H1 (cell line): ENCODE data around the gene MUC5B. TPM values are rescaled to one million over a fixed set of nuclear protein-coding genes. Genes with fewer than 3 reads are reported as not detected.

Source experiments
- CTCF ChIA-PET: fragments of 300-600 bp; sonication (Branson Sonifier 250); formaldehyde crosslinking; loops from one replicate; lab custom pipeline; 2021; ENCODE audit not compliant: partially characterized antibody; lab: Charles Lee
- POLR2A ChIA-PET: fragments of 300-600 bp; sonication (Branson Sonifier 250); formaldehyde crosslinking; loops from one replicate; lab custom pipeline; 2021; ENCODE audit warnings: inconsistent platforms; ENCODE audit not compliant: partially characterized antibody; lab: Charles Lee
- DNase-seq, 2 experiments: peaks; one replicate each; pipeline versions ENCODE4 v3.0.0 to v3.0.0-alpha.2; 2010 to 2022; ENCODE audit warnings: low spot score in 2 of 2, low read depth in 1 of 2, mixed read lengths in 1 of 2
- FAIRE-seq: peaks from 2 replicates; lab custom pipeline; 2011; peaks lifted over from hg19 to GRCh38; lab: Jason Lieb, UNC
- H2AFZ ChIP-seq: 2 replicates; pipeline ENCODE4 v1.8.1; 2012; ENCODE audit warnings: low read length, inconsistent platforms
- H2AK5ac ChIP-seq: 2 replicates; pipeline ENCODE4 v1.6.1; 2013; ENCODE audit warnings: low read depth, low read length
- H2BK120ac ChIP-seq: replicated peaks from 2 replicates; pipeline ENCODE3; 2013; ENCODE audit warnings: low read depth, low read length, inconsistent platforms
- H2BK12ac ChIP-seq: 2 replicates; pipeline ENCODE4 v1.6.1; 2013; ENCODE audit warnings: low read depth, low read length
- H2BK15ac ChIP-seq: 2 replicates; pipeline ENCODE4 v1.6.1; 2013; ENCODE audit warnings: low read length
- H2BK20ac ChIP-seq: 2 replicates; pipeline ENCODE4 v1.6.1; 2013; ENCODE audit warnings: low read length
- H2BK5ac ChIP-seq: 2 replicates; pipeline ENCODE4 v1.6.1; 2013; ENCODE audit warnings: low read depth, low read length
- H3K14ac ChIP-seq: 2 replicates; pipeline ENCODE4 v1.6.1; 2013; ENCODE audit warnings: inconsistent platforms; ENCODE audit not compliant: insufficient read length
- H3K18ac ChIP-seq: 2 replicates; pipeline ENCODE4 v1.6.1; 2013; ENCODE audit warnings: low read length; ENCODE audit errors: extremely low read depth
- H3K23ac ChIP-seq: 2 replicates; pipeline ENCODE4 v1.6.1; 2013; ENCODE audit warnings: inconsistent platforms; ENCODE audit not compliant: insufficient read length
- H3K23me2 ChIP-seq: 2 replicates; pipeline ENCODE4 v1.6.1; 2013; ENCODE audit warnings: low read depth, low read length
- H3K27ac ChIP-seq: 2 replicates; pipeline ENCODE4 v1.6.1; 2011; ENCODE audit warnings: low read depth, low read length, inconsistent platforms
- H3K27me3 ChIP-seq, 4 experiments: replicated peaks in 1 of 4; 1 replicate in 1 of 4; 2 replicates in 3 of 4; pipeline versions ENCODE4 v1.6.1 to v1.8.1; 2011 to 2013; ENCODE audit warnings: low read length in 3 of 4, mild to moderate bottlenecking in 3 of 4, inconsistent platforms in 2 of 4, mixed read lengths in 2 of 4, moderate library complexity in 1 of 4; ENCODE audit not compliant: control insufficient read depth in 3 of 4, insufficient read depth in 3 of 4; ENCODE audit errors: extremely low read depth in 1 of 4
- H3K36me3 ChIP-seq, 4 experiments: 2 replicates each; pipeline versions ENCODE4 v1.6.1 to v1.8.1; 2011 to 2013; ENCODE audit warnings: mild to moderate bottlenecking in 4 of 4, low read length in 3 of 4, moderate library complexity in 2 of 4, control low read depth in 1 of 4, inconsistent platforms in 1 of 4; ENCODE audit not compliant: insufficient read depth in 4 of 4, control insufficient read depth in 2 of 4
- H3K4ac ChIP-seq: replicated peaks from 2 replicates; pipeline ENCODE3; 2013; ENCODE audit warnings: low read length, low read depth, mixed read lengths, inconsistent platforms; ENCODE audit not compliant: insufficient read length
- H3K4me1 ChIP-seq, 4 experiments: replicated peaks in 1 of 4; 1 replicate in 1 of 4; 2 replicates in 3 of 4; pipeline versions ENCODE4 v1.6.1 to v1.8.1; 2011 to 2013; ENCODE audit warnings: low read length in 3 of 4, inconsistent platforms in 2 of 4, mixed read lengths in 1 of 4; ENCODE audit not compliant: insufficient read depth in 4 of 4, control insufficient read depth in 3 of 4
- H3K4me2 ChIP-seq, 2 experiments: 2 replicates each; pipeline versions ENCODE4 v1.6.1 to v1.8.1; 2011 to 2013; ENCODE audit warnings: low read depth in 2 of 2, low read length in 2 of 2, control low read depth in 1 of 2, inconsistent platforms in 1 of 2, mild to moderate bottlenecking in 1 of 2; ENCODE audit not compliant: insufficient read depth in 1 of 2
- H3K4me3 ChIP-seq, 4 experiments: fragments of 200-600, 300-600 bp in 1 of 4; sonication (generic), shearing (Covaris generic), sonication (Bioruptor Twin) in 1 of 4; 2 replicates each; pipeline versions ENCODE4 v1.5.1 to v1.8.1; 2011 to 2016; ENCODE audit warnings: low read length in 4 of 4, low read depth in 3 of 4, control low read depth in 2 of 4, inconsistent platforms in 2 of 4, mild to moderate bottlenecking in 2 of 4, mixed read lengths in 1 of 4, moderate library complexity in 1 of 4; ENCODE audit not compliant: insufficient read depth in 2 of 4; ENCODE audit errors: extremely low read depth in 1 of 4
- H3K56ac ChIP-seq: replicated peaks from 2 replicates; pipeline ENCODE3; 2013; ENCODE audit warnings: low read depth, mild to moderate bottlenecking, mixed read lengths, low read length, inconsistent platforms; ENCODE audit not compliant: insufficient read length
- H3K79me1 ChIP-seq: 2 replicates; pipeline ENCODE4 v1.6.1; 2013; ENCODE audit warnings: low read depth, low read length, control low read depth
- H3K79me2 ChIP-seq, 2 experiments: 2 replicates each; pipeline versions ENCODE4 v1.6.1 to v1.8.1; 2012 to 2013; ENCODE audit warnings: low read length in 2 of 2, mild to moderate bottlenecking in 2 of 2, inconsistent platforms in 1 of 2; ENCODE audit not compliant: insufficient read depth in 2 of 2, control insufficient read depth in 1 of 2
- H3K9ac ChIP-seq, 4 experiments: replicated peaks in 1 of 4; 1 replicate in 1 of 4; 2 replicates in 3 of 4; pipeline versions ENCODE4 v1.6.1 to v1.8.1; 2011 to 2013; ENCODE audit warnings: low read depth in 3 of 4, low read length in 3 of 4, control low read depth in 2 of 4, mild to moderate bottlenecking in 2 of 4, moderate library complexity in 2 of 4, inconsistent platforms in 1 of 4; ENCODE audit errors: extremely low read depth in 1 of 4
- H3K9me3 ChIP-seq, 2 experiments: 2 replicates each; pipeline versions ENCODE4 v1.6.1 to v1.8.1; 2012 to 2013; ENCODE audit warnings: mild to moderate bottlenecking in 2 of 2, moderate library complexity in 2 of 2, control low read depth in 1 of 2, inconsistent platforms in 1 of 2, low read depth in 1 of 2, low read length in 1 of 2, mixed read lengths in 1 of 2; ENCODE audit not compliant: insufficient read depth in 2 of 2
- H4K20me1 ChIP-seq, 2 experiments: replicated peaks in 1 of 2; 2 replicates each; pipeline versions ENCODE3 to v1.8.1; 2011 to 2013; ENCODE audit warnings: inconsistent platforms in 2 of 2, low read length in 2 of 2, mild to moderate bottlenecking in 1 of 2; ENCODE audit not compliant: insufficient read depth in 2 of 2, control insufficient read depth in 1 of 2
- H4K5ac ChIP-seq: 2 replicates; pipeline ENCODE4 v1.6.1; 2013; ENCODE audit warnings: low read length, low read depth, mixed read lengths, inconsistent platforms; ENCODE audit not compliant: insufficient read length
- H4K8ac ChIP-seq: 2 replicates; pipeline ENCODE4 v1.8.0; 2013; ENCODE audit warnings: mild to moderate bottlenecking, moderate library complexity, low read length, inconsistent platforms; ENCODE audit not compliant: insufficient read depth; ENCODE audit errors: extremely low read depth
- H4K91ac ChIP-seq: replicated peaks from 2 replicates; pipeline ENCODE3; 2013; ENCODE audit warnings: low read length, mixed read lengths, inconsistent platforms; ENCODE audit not compliant: insufficient read length
- ASH2L ChIP-seq: fragments of 200-600, 300-600 bp; sonication (generic); IDR thresholded peaks from one replicate; pipeline ENCODE4 v1.7.1; 2017; ENCODE audit warnings: low read length
- CBX5 ChIP-seq: fragments of 300-800, 300-1000 bp; sonication (generic); IDR thresholded peaks from 2 replicates; pipeline ENCODE4 v1.7.1; 2016; ENCODE audit warnings: antibody characterized with exemption, low read length, low read depth
- CHD1 ChIP-seq: IDR thresholded peaks from 2 replicates; pipeline ENCODE4 v1.6.1; 2012; ENCODE audit warnings: low read depth, low read length, improper control_type of control experiment
- EGR1 ChIP-seq: IDR thresholded peaks from 2 replicates; pipeline ENCODE4 v1.6.1; 2011; ENCODE audit warnings: low read depth, low read length, borderline replicate concordance
- GTF2F1 ChIP-seq: IDR thresholded peaks from 2 replicates; pipeline ENCODE4 v1.6.1; 2012; ENCODE audit warnings: low read depth, low read length, improper control_type of control experiment, borderline replicate concordance
- HDAC6 ChIP-seq: IDR thresholded peaks from one replicate; pipeline ENCODE4 v1.7.1; 2012; ENCODE audit warnings: low read depth, mild to moderate bottlenecking, inconsistent platforms, low read length, moderate library complexity
- RNF2 ChIP-seq: fragments of 200-900, 300-1000 bp; sonication (generic); IDR thresholded peaks from 2 replicates; pipeline ENCODE4 v1.7.1; 2016; ENCODE audit warnings: borderline replicate concordance, low read depth, mild to moderate bottlenecking, antibody characterized with exemption, low read length; ENCODE audit not compliant: poor library complexity, severe bottlenecking; ENCODE audit errors: missing control alignments
- SIN3A ChIP-seq, 2 experiments: IDR thresholded peaks in 1 of 2; conservative IDR thresholded peaks in 1 of 2; 2 replicates each; pipeline ENCODE4 v1.6.1; 2011 to 2012; ENCODE audit warnings: low read length in 2 of 2, improper control_type of control experiment in 1 of 2, low read depth in 1 of 2, mild to moderate bottlenecking in 1 of 2
- SRF ChIP-seq: IDR thresholded peaks from 2 replicates; pipeline ENCODE4 v1.6.1; 2011; ENCODE audit warnings: mild to moderate bottlenecking, low read depth, low read length, moderate library complexity
- USF2 ChIP-seq: IDR thresholded peaks from 2 replicates; pipeline ENCODE4 v1.6.1; 2011; ENCODE audit warnings: low read length, improper control_type of control experiment
- ZNF274 ChIP-seq: IDR thresholded peaks from 2 replicates; pipeline ENCODE4 v1.7.0; 2012; ENCODE audit warnings: low read length, borderline replicate concordance; ENCODE audit errors: extremely low read depth
- WGBS, 2 experiments: shearing (Covaris generic) in 1 of 2; methylation state at CpG; one replicate each; pipeline versions ENCODE4 v1.1.6 to v1.1.7; 2013 to 2015; ENCODE audit warnings: low lambda C conversion rate in 2 of 2, mixed read lengths in 2 of 2, inconsistent platforms in 1 of 2, low coverage in 1 of 2, missing lambda C conversion rate in 1 of 2; ENCODE audit not compliant: insufficient replicate concordance in 2 of 2, insufficient coverage in 1 of 2, insufficient read length in 1 of 2; ENCODE audit errors: extremely low coverage in 1 of 2, missing lambda C conversion rate in 1 of 2; 5-methylcytosine and 5-hydroxymethylcytosine counted together
- polyA plus RNA-seq, 7 experiments: library from polyadenylated mRNA; depleted of rRNA in 3 of 7; stranded (reverse) in 5 of 7; unstranded in 2 of 7; fragments of >200 nt in 5 of 7; fragments of 200-250 nt in 2 of 7; gene quantifications; 1 replicate in 5 of 7; 2 replicates in 1 of 7; 4 replicates in 1 of 7; pipeline versions ENCODE4 v1.2.1 to v1.2.3, GENCODE V29; 2011 to 2013; ENCODE audit warnings: missing spikeins in 2 of 7, mixed read lengths in 2 of 7
- total RNA-seq: library from RNA; stranded (reverse); fragmentation: NEBNext Ultra II Directional; extraction: Animal tissue kit (Norgen Biotek cat#: 25700); gene quantifications from 2 replicates; pipeline ENCODE4 v1.2.1, GENCODE V29; 2021
- TF ChIP-seq, protein P1 (sequence below): IDR thresholded peaks from 2 replicates; pipeline ENCODE4 v1.6.1; 2011; ENCODE audit warnings: low read depth, mild to moderate bottlenecking, low read length; ENCODE audit not compliant: insufficient read depth

Gene MUC5B
- total and polyA plus RNA-seq, 2 of the 8 experiments (the other 6 are each of a cell fraction or from before 2014, with no cell fraction given): 0.02 to 0.03 TPM

GRCh38 chr11:1240771-1241170, 17.9 kb downstream of the MUC5B start:
- H3K27ac ChIP-seq: no peak overlapping the region
- H3K27me3 ChIP-seq: no peaks in the 10 kb centered on the region
- no peak overlapping the region for H2BK20ac ChIP-seq
- ChIA-PET CTCF (interaction anchor here (1.5 kb wide), 1 partner anchor 14 kb away, joined by 3 read pairs; no protein-coding TSS in a partner anchor), POLR2A (no interaction called here)
- no peaks in the 10 kb centered on the region for H3K79me1 ChIP-seq
- no peak overlapping the region for H2BK5ac ChIP-seq
- H3K36me3 ChIP-seq: no peaks in the 10 kb centered on the region
- no peak overlapping the region for H3K56ac ChIP-seq
- H3K79me2 ChIP-seq: no peaks in the 10 kb centered on the region
- H3K23me2 ChIP-seq: no peaks in the 10 kb centered on the region
- no peak overlapping the region for H4K5ac ChIP-seq
- no peak overlapping the region for H2AFZ ChIP-seq
- H3K14ac ChIP-seq: no peak overlapping the region
- no peaks in the 10 kb centered on the region for H3K4me1 ChIP-seq
- no peak overlapping the region for H3K23ac ChIP-seq
- no peak overlapping the region for H3K18ac ChIP-seq
- H3K4me2 ChIP-seq: no peak overlapping the region
- H3K4ac ChIP-seq: no peak overlapping the region
- 95% methylated on average over 13 of the region's 25 CpGs; no CpG with 5 or more reads in 1 of the 2 experiments for WGBS, 2 experiments
- no peak overlapping the region for H3K4me3 ChIP-seq
- H3K9ac ChIP-seq: no peak overlapping the region
- H2BK12ac ChIP-seq: no peak overlapping the region
- H2BK15ac ChIP-seq: no peak overlapping the region
- no peak overlapping the region for H4K8ac ChIP-seq
- H3K9me3 ChIP-seq: peaks cover 3 to 41% of the 10 kb centered on the region in 2 experiments; a peak in 2 of 4 replicates
- peaks cover 0 to 1% of the 10 kb centered on the region in 2 experiments for H4K20me1 ChIP-seq
- no peak overlapping the region for H4K91ac ChIP-seq
- FAIRE-seq (no peak), DNase-seq (no peak)
- no peak overlapping the region for H2BK120ac ChIP-seq
- no peak overlapping the region for H2AK5ac ChIP-seq
- TF ChIP-seq SRF: no peak
- no peak for TF ChIP-seq ZNF274
- no peak for TF ChIP-seq USF2
- no peak for TF ChIP-seq CHD1
- no peak for TF ChIP-seq EGR1
- TF ChIP-seq, protein P1, sequence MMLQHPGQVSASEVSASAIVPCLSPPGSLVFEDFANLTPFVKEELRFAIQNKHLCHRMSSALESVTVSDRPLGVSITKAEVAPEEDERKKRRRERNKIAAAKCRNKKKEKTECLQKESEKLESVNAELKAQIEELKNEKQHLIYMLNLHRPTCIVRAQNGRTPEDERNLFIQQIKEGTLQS: no peak
- TF ChIP-seq CBX5: no peak
- no peak for TF ChIP-seq GTF2F1
- no peak for TF ChIP-seq RNF2
- TF ChIP-seq HDAC6: no peak
- no peak for TF ChIP-seq SIN3A (conservative IDR thresholded peaks at IDR 0.05 in 1 of 2, IDR thresholded peaks at IDR 0.05 in 1 of 2; ENCODE audit: low read depth in 1 of 2, low read length in 2 of 2)
- no peak for TF ChIP-seq ASH2L
